K562 (cell line): Measurements from ENCODE around the gene MARK2. TPM values are rescaled to one million over a fixed set of nuclear protein-coding genes. Genes with fewer than 3 reads are reported as not detected.

Source experiments
- ATAC-seq: fragments of 200-7000 bp; cut with Tn5 transposase; 3 replicates; pipeline ENCODE4 v1.9.1; 2020; ENCODE audit warnings: moderate library complexity
- BruUV-seq: library from RNA; stranded (reverse); fragments of 400-500 nt; replicated peaks from 2 replicates; lab custom pipeline; 2021; lab: Mats Ljungman, UMichigan
- CTCF ChIA-PET: fragments of 300-600 bp; formaldehyde crosslinking; extraction: SDS; loops from one replicate; lab custom pipeline; 2021; ENCODE audit warnings: low intra/inter-chr PET ratio; lab: Yijun Ruan, JAX
- POLR2A ChIA-PET: fragments of 300-600, 350-650 bp; sonication (Branson Sonifier 250); formaldehyde crosslinking; extraction: SDS; loops from one replicate; lab custom pipeline; 2021; ENCODE audit warnings: antibody characterized with exemption, inconsistent platforms; lab: Yijun Ruan, JAX
- DNase-seq, 4 experiments: peaks; one replicate each; pipeline versions ENCODE4 v3.0.0 to v3.0.0-alpha.2; 2011 to 2018; ENCODE audit warnings: low spot score in 3 of 4, mixed read lengths in 3 of 4; ENCODE audit errors: extremely low read depth in 1 of 4
- FAIRE-seq: peaks from 2 replicates; lab custom pipeline; 2011; peaks lifted over from hg19 to GRCh38; lab: Jason Lieb, UNC
- H2AFZ ChIP-seq: 2 replicates; pipeline ENCODE4 v1.6.0; 2011; ENCODE audit warnings: low read depth, low read length, control low read depth, inconsistent platforms
- H3K27ac ChIP-seq: fragments of 200-600 bp; 3 replicates; pipeline ENCODE4 v1.8.0; 2011; ENCODE audit warnings: low read depth, mild to moderate bottlenecking, control low read depth, inconsistent platforms, low read length, moderate library complexity, mixed read lengths; ENCODE audit errors: extremely low read depth
- H3K27me3 ChIP-seq, 2 experiments: fragments of 300-600 bp in 1 of 2; 2 replicates in 1 of 2; 3 replicates in 1 of 2; pipeline versions ENCODE4 v1.6.0 to v1.8.0; 2011; ENCODE audit warnings: inconsistent platforms in 2 of 2, low read length in 2 of 2, mild to moderate bottlenecking in 1 of 2, mixed read lengths in 1 of 2, moderate library complexity in 1 of 2; ENCODE audit not compliant: control insufficient read depth in 2 of 2, insufficient read depth in 2 of 2
- H3K36me3 ChIP-seq: fragments of 300-600 bp; 3 replicates; pipeline ENCODE4 v1.8.0; 2011; ENCODE audit warnings: mild to moderate bottlenecking, low read length, inconsistent platforms; ENCODE audit not compliant: control insufficient read depth, insufficient read depth
- H3K4me1 ChIP-seq, 2 experiments: fragments of 200-600 bp in 1 of 2; replicated peaks in 1 of 2; 2 replicates in 1 of 2; 3 replicates in 1 of 2; pipeline versions ENCODE4 v1.5.1 to v1.8.0; 2011; ENCODE audit warnings: inconsistent platforms in 2 of 2, low read length in 2 of 2, mild to moderate bottlenecking in 1 of 2, mixed read lengths in 1 of 2, moderate library complexity in 1 of 2; ENCODE audit not compliant: control insufficient read depth in 2 of 2, insufficient read depth in 2 of 2
- H3K4me2 ChIP-seq: 2 replicates; pipeline ENCODE4 v1.6.1; 2011; ENCODE audit warnings: low read length, control low read depth, inconsistent platforms, mixed read lengths; ENCODE audit not compliant: insufficient read depth
- H3K4me3 ChIP-seq: fragments of 200-600 bp; sonication (generic), shearing (Covaris generic); 2 replicates; pipeline ENCODE4 v1.5.1; 2016; ENCODE audit warnings: control low read depth, inconsistent platforms
- H3K79me2 ChIP-seq: fragments of 200-600 bp; 3 replicates; pipeline ENCODE4 v1.8.0; 2011; ENCODE audit warnings: low read length, inconsistent platforms; ENCODE audit not compliant: control insufficient read depth, insufficient read depth
- H3K9ac ChIP-seq, 2 experiments: 2 replicates each; pipeline versions ENCODE4 v1.6.0 to v1.6.1; 2011; ENCODE audit warnings: low read depth in 2 of 2, low read length in 2 of 2, control low read depth in 1 of 2, inconsistent platforms in 1 of 2, mild to moderate bottlenecking in 1 of 2, mixed read lengths in 1 of 2; ENCODE audit not compliant: insufficient read depth in 1 of 2
- H3K9me1 ChIP-seq: one replicate; pipeline ENCODE4 v1.6.0; 2011; ENCODE audit warnings: inconsistent platforms, mild to moderate bottlenecking, low read length, moderate library complexity; ENCODE audit not compliant: control insufficient read depth, insufficient read depth
- H3K9me3 ChIP-seq: replicated peaks from 2 replicates; pipeline ENCODE4 v1.5.1; 2011; ENCODE audit warnings: low read depth, low read length, inconsistent platforms; ENCODE audit not compliant: control insufficient read depth, insufficient read depth
- H4K20me1 ChIP-seq: replicated peaks from 2 replicates; pipeline ENCODE4 v1.6.1; 2011; ENCODE audit warnings: low read length, inconsistent platforms, mixed read lengths; ENCODE audit not compliant: control insufficient read depth, insufficient read depth
- BRD4 ChIP-seq: fragments of 200-600 bp; sonication (generic); IDR thresholded peaks from 2 replicates; pipeline ENCODE4 v1.6.1; 2017; ENCODE audit warnings: inconsistent platforms
- CBFA2T3 ChIP-seq: fragments of 450-650 bp; IDR thresholded peaks from 2 replicates; pipeline ENCODE4 v1.6.1; 2017
- KAT2B ChIP-seq: IDR thresholded peaks from one replicate; pipeline ENCODE4 v1.6.1; 2012; ENCODE audit warnings: low read depth, mild to moderate bottlenecking, control low read depth, inconsistent platforms, low read length, moderate library complexity
- PKNOX1 ChIP-seq: fragments of 450-650 bp; IDR thresholded peaks from 2 replicates; pipeline ENCODE4 v1.6.1; 2016
- VEZF1 ChIP-seq: fragments of 200-800 bp; sonication (Bioruptor generic); IDR thresholded peaks from 2 replicates; pipeline ENCODE4 v1.6.1; 2017; ENCODE audit warnings: missing genetic modification characterization, missing compliant biosample characterization
- ZC3H4 ChIP-seq: sonication (generic); formaldehyde crosslinking; IDR thresholded peaks from 2 replicates; pipeline ENCODE4 v1.9.0; 2021; ENCODE audit warnings: missing genetic modification reagents, borderline replicate concordance
- ZFX ChIP-seq: sonication (generic); formaldehyde crosslinking; IDR thresholded peaks from 2 replicates; pipeline ENCODE4 v1.8.0; 2022; ENCODE audit warnings: mild to moderate bottlenecking, missing genetic modification reagents, moderate library complexity
- ZNF282 ChIP-seq: sonication (generic); formaldehyde crosslinking; IDR thresholded peaks from 2 replicates; pipeline ENCODE4 v1.8.1; 2023; ENCODE audit warnings: missing genetic modification reagents
- ZNF717 ChIP-seq: fragments of 250-450 bp; sonication (Bioruptor Pico); IDR thresholded peaks from 2 replicates; pipeline ENCODE4 v1.5.0; 2021
- WGBS: fragments of 100-300 bp; shearing (Covaris generic); methylation state at CpG from one replicate; pipeline ENCODE4 v1.1.6; 2016; ENCODE audit warnings: low coverage, mixed read lengths; ENCODE audit not compliant: insufficient coverage; ENCODE audit errors: missing lambda C conversion rate; 5-methylcytosine and 5-hydroxymethylcytosine counted together
- in situ Hi-C: fragments of 300-500 bp; cut with MboI; formaldehyde crosslinking; loops from 4 replicates; pipeline ENCODE4 v1.15.0; 2018; ENCODE audit warnings: inconsistent platforms, mixed read lengths
- intact Hi-C: fragments of 100-400 bp; cut with micrococcal nuclease; formaldehyde crosslinking; loops from 2 replicates; pipeline ENCODE4 v1.14.2; 2022
- polyA plus RNA-seq, 8 experiments: library from polyadenylated mRNA; depleted of rRNA in 4 of 8; stranded (reverse) in 5 of 8; unstranded in 3 of 8; fragments of >200 nt; fragmentation: Nextera tagmentation in 2 of 8; fragmentation: Illumina TruSeq in 1 of 8; extraction: Ambion mirVana in 2 of 8; extraction: Trizol in 1 of 8; gene quantifications; 2 replicates each; pipeline versions ENCODE4 v1.2.1 to v1.2.3, GENCODE V29; 2011 to 2014; ENCODE audit warnings: inconsistent platforms in 1 of 8, missing spikeins in 1 of 8
- total RNA-seq, 7 experiments: library from RNA; depleted of rRNA in 6 of 7; stranded (reverse); fragments of >200 nt in 6 of 7; fragmentation: Illumina TruSeq in 2 of 7; extraction: Trizol in 2 of 7; gene quantifications; 2 replicates each; pipeline versions ENCODE4 v1.2.1 to v1.2.3, GENCODE V29; 2011 to 2021; ENCODE audit warnings: low replicate concordance in 1 of 7

Gene MARK2
- total and polyA plus RNA-seq, 9 of the 15 experiments (the other 6 are each of a cell fraction or from before 2014, with no cell fraction given), result 0.32 to 43.5 (median 15.1) TPM

- TF ChIP-seq PKNOX1, result peak; percentile 48
- no peak for TF ChIP-seq ZC3H4 (CRISPR knock-in tag)
- TF ChIP-seq ZFX (CRISPR knock-in tag), result peak; percentile 38; the same call in 1 of the 2 replicates
- TF ChIP-seq VEZF1 (CRISPR knock-in tag), result peak; percentile 27; the same call in 1 of the 2 replicates
- TF ChIP-seq CBFA2T3, result peak; percentile 56
Measured at GRCh38 chr11:63874511-63874910, 35.6 kb downstream of the MARK2 start (continued).

DNA sequence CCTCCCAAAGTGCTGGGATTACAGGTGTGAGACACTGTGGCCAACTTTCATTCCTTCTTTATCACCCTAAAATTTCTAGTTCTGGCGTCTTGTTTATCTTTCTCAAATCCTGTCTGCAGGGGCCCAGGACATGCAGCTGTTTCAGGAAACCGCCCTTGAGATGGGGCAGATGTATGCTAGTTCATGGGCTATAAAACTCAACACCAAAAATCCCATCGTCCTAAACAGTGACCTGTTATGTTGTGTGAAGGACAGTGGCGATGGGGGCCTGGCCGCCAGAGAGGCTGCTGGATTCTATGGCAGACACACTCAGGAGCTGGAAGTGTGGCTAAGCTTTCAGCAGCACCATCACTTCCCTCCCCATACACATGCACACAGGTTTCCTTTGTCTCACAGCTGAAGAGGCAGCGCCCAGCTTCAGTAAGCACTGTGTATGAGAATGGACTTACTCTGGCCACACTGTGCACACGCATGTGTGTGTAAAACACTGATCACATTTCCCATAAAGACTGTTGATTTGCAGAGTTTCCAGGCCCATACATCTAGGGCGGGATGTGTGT lies 36.7 kb downstream of the MARK2 start:
- CTCF ChIA-PET, result no interaction called here
- POLR2A ChIA-PET, result interaction anchor here (0.6 to 2.6 kb wide), 7 partner anchors 9 to 37 kb away, joined by 3 to 11 read pairs (median 4); partner anchors contain the start of gene MARK2
- peaks cover 10% of the 10 kb centered on the region; the same call in 1 of the 2 replicates for H4K20me1 ChIP-seq

More for the DNA sequence above, 36.7 kb downstream of the MARK2 start:
- Histone ChIP-seq H3K9me1 (no peaks in the 10 kb centered on the region), H3K9me3 (no peaks in the 10 kb centered on the region), H2AFZ (no peak overlapping the region), H3K27ac (no peak overlapping the region)
- no peak for DNase-seq
- in situ Hi-C loops (no loop called here), intact Hi-C loops (no loop called here)
- peak; percentile 48 for FAIRE-seq
- 83% methylated on average over 8 of the region's 8 CpGs for WGBS
- TF ChIP-seq BRD4 (no peak), ZNF717 (CRISPR knock-in tag) (no peak), ZNF282 (CRISPR knock-in tag) (no peak), KAT2B (no peak)
- TF ChIP-seq, all 486 proteins: peak for 0
- peaks cover 27% of the 10 kb centered on the region; the same call in 2 of the 3 replicates for H3K36me3 ChIP-seq
- H3K4me2 ChIP-seq, result no peak overlapping the region
- BruUV-seq, result no TSS peak
- no peak overlapping the region for H3K9ac ChIP-seq
- no peak overlapping the region for H3K4me3 ChIP-seq
- peaks cover 76% of the 10 kb centered on the region for H3K79me2 ChIP-seq
- H3K4me1 ChIP-seq, result peaks cover 39 to 51% of the 10 kb centered on the region in 2 experiments
- H3K27me3 ChIP-seq, result no peaks in the 10 kb centered on the region
- no peak for ATAC-seq
